Testis (tissue), 2 donors: ENCODE measurements around the gene AUP1.

Experiments
- CTCF ChIP-seq, 3 experiments: fragments of 450-650 bp in 2 of 3; fragments of 200-600 bp in 1 of 3; sonication (generic) in 1 of 3; IDR thresholded peaks; one replicate each; pipeline ENCODE4 v1.5.1; 2016 to 2019; ENCODE audit warnings: antibody characterized with exemption in 3 of 3, mild to moderate bottlenecking in 2 of 3, moderate library complexity in 1 of 3
- POLR2A ChIP-seq: fragments of 450-650 bp; IDR thresholded peaks from one replicate; pipeline ENCODE4 v1.6.1; 2017; ENCODE audit warnings: antibody characterized with exemption, mild to moderate bottlenecking, moderate library complexity

GRCh38 chr2:74530239-74531187, 1.0 kb upstream of the AUP1 start:
- TF ChIP-seq POLR2A (no peak), CTCF (IDR thresholded peaks at IDR 0.05) (no peak)
